ENCODE results near the gene TMBIM4.
"Not testable (repeated sequence)": the region's sequence is repeated elsewhere in the genome, so short reads cannot be mapped to it uniquely, and the experiment has no call there.

TMBIM4 gene

DNA sequence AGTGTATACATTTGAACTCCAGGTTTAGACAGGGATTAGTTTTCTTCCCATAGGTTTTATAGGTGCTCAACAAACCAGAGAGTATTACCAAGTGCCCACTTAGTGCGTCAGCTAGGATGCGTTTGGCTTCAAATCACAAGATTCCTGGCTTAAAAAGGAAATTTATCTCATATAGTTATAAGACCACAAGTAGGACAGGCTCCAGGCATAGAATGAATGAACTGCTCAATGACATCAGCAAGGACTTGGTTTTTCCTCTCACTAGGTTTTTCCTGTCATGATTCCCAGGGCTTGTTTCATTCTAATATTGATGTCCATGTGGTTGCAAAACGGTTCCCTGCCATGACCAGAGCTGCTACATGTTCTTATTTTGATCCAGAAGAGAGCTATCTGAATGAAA lies 13.2 kb upstream of the TMBIM4 start:
- no peak for DNase-seq

DNA sequence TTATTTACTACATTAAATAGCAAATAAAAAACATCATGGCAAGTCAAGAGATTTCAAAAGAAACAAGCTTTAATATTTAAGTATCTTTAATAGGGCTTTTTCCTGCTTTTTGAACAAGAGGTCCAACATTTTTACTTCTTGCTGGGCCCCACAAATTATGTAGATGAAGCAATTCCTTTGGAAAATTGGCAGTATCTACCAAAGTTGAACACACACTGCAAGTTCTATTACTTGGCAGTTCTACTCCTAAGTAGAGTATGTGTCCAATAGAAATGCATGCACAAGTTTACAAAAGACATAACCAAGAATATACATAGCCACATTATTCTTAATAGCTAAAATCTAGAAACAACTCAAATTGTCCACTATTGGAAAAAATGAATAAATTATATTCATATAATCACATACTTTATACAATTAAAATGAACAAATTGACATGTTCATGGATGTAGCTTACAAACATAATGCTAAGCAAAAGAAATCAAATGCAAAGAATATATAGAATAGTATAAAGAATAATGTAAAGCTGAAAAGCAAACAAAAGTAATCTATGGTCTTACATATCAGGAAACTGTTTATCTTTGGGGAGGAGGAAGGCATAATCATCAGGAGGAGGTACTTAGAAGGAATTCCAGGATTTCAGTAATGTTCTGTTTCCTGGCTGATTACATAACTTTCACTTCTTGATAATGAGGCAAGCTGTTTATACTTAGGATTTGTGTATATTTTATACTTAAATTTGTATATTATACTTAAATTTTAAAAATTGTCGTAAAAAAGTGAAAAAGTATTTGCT lies 6.5 kb upstream of the TMBIM4 start:
- DNase-seq = no peak

DNA sequence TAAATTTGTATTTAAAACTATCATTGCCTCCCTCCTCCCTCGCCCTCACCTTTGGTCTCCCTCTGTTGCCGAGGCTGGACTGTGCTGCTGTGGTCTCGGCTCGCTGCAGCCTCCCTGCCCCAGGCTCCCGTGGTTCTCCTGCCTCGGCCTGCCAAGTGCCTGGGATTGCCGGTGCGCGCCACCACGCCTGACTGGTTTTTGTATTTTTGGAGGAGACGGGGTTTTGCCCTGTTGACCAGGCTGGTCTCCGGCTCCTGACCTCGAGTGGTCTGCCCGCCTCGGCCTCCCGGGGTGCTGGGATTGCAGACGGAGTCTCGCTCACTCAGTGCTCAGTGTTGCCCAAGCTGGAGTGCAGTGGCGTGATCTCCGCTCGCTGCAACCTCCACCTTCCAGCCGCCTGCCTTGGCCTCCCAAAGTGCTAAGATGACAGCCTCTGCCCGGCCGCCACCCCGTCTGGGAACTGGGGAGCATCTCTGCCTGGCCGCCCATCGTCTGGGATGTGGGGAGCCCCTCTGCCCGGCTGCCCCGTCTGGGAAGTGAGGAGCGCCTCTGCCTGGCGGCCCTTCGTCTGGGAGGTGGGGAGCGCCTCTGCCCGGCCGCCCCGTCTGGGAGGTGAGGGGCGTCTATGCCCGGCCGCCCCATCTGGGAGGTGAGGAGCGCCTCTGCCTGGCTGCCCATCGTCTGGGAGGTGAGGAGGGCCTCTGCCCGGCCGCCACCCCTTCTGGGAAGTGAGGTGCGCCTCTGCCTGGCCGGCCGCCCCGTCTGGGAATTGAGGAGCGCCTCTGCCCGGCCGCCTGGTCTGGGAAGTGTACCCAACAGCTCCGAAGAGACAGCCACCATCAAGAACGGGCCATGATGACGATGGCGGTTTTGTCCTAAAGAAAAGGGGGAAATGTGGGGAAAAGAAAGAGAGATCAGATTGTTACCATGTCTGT lies 4.9 kb upstream of the TMBIM4 start:
- not testable (repeated sequence) for DNase-seq

DNA sequence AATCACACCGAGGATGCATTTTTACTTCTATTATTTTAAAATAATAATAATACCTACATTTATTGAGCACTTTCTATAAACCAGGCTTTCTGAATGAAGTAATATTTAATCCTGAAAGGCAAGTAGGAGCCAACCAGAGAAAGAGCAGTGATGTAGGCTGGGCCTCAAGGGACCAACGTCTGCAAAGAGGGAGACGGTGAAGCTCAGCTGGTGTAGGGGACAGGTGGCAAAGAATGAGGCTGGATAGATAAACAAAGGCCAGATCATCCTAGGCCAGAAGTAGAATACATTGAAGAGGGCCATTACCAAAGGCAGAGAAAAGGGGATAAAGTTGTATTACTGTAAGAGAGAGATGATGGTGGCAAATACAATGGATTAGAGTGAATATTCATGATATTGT lies 810 bp upstream of the TMBIM4 start:
- no peak for DNase-seq

DNA sequence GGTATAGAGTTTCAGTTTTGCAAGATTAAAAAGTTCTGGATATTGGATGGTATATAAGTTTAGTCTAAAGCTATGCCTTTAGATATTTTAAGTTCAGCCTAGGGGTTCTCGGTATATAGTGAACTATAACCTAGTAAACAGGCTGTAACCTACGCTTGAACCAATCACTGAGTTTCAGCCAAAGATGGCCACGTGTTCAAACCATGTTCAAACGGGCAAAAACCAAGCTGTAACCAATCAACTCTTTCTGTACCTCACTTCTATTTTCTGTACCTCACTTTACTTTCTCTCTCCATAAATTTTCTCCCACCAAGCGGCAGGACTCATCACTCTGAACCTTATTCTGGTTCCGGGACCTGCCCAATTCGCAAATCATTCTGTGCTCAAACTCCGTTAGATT lies 1.4 kb downstream of the TMBIM4 start:
- no peak for DNase-seq

DNA sequence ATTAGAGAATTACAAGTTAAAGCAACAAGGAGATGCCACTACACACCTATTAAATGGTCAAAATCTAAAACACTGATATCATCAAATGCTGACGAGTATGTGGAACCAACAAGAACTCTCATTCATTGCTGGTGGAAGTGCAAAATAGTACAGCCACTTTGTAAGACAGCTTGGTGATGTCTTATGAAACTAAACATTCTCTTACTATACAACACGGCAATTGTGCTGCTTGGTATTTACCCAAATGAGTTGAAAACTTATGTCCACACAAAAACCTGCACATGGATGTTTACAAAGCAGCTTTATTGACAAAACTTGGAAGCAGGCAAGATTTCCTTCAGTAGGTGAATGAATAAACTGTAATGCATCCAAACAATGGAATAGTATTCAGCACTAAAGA lies 3.2 kb downstream of the TMBIM4 start:
- DNase-seq = no peak

DNA sequence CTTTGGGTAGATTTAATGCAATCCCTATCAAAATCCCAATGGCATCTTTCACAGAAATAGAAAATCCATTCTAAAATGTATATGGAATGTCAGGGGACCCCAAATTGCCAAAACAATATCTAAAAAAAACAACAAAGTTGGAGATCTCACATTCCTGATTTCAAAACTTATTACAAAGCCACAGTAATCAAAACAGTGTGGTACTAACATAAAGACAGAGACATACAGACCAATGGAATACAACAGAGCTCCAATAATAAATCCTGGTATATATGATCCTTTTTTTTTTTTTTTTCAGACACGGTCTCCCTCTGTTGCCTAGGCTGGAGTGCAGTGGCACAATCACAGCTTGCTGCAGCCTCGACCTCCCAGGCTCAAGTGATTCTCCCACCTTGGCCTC lies 4.7 kb downstream of the TMBIM4 start:
- no peak for DNase-seq

DNA sequence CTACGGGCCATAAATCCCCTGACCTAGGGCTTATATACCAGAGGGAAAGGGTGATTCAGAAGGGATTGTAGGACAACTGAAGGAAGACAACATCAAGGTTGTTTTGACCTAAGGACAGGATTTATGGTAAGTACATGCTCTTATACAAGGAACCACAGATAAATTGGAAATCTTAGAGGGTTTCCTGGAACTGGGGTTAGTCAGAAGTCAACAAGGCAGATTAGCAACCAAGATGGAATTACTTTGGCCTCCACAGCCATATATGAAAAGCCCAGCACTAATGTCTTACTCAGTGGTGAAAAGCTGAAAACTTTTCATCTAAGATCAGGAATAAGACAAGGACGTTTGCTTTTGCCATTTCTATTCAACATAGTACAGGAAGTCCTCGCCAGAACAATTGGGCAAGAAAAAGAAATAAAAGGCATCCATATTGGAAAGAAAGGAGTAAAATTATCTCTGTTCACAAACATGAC lies 5.4 kb downstream of the TMBIM4 start:
- no peak for DNase-seq

DNA sequence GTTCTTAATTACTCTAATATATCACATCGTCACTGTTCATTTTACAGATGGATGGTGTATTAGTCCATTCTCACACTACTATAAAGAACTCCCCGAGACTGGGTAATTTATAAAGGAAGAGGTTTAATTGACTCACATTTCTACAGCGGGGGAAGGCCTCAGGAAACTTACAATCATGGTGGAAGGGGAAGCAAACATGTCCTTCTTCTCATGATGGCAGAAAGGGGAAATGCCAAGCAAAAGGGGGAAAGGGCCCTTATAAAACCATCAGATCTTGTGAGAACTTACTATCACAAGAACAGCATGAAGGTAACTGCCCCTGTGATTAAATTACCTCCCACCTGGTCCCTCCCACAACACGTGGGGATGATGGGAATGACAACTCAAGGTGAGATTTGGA lies 6.5 kb downstream of the TMBIM4 start:
- no peak for DNase-seq

DNA sequence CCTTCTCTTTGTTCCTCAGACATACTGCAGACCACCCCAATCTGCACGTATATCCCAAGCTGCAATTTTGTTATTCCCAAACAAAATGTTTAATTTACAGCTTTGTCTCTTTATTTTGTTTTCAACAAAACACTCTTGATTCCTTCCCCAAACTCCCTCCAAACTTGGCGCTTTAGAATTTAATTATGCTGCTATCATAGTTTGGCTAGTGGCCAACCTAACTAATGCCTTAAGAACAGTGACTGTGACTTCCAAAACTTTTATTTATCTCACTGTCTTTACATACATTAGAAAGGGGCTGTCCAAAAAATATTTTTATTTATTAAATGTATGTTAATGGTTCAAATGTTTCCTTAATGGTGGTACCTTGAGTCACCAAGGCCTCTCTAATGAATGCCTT lies 7.1 kb downstream of the TMBIM4 start:
- DNase-seq = no peak

DNA sequence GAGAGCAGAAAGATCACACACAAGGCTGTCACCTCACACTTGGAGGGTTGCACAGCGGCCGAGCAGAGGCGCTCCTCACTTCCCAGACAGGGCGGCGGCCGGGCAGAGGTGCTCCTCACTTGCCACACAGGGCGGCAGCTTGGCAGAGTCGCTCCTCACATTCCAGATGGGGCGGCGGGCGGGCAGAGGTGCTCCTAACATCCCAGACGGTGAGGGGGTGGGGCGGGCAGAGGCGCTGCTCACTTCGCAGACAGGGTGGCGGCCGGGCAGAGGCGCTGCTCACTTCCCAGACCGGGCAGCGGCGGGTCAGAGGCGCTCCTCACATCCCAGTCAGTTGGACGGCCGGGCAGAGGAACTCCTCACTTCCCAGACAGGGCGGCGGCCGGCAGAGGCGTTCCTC lies 9.1 kb downstream of the TMBIM4 start:
- no peak for DNase-seq

DNA sequence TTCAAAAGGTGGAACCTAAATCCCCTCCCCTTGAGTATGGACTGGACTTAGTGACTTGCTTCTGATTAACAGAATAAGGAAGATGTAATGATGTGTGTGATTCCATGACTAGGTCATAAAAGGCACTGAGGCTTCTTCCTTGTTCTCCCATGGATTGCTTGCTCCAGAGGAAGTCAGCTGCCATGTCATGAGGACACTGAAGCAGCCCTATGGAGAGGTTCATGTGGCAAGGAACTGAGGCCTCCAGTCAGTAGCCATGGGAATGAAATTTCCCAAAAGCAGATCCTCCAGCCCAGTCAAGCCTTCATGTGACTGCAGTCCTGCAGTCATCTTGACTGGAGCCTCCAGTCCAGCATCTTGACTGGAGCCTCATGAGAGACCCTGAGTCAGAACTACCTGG lies 10.7 kb downstream of the TMBIM4 start:
- DNase-seq = no peak

DNA sequence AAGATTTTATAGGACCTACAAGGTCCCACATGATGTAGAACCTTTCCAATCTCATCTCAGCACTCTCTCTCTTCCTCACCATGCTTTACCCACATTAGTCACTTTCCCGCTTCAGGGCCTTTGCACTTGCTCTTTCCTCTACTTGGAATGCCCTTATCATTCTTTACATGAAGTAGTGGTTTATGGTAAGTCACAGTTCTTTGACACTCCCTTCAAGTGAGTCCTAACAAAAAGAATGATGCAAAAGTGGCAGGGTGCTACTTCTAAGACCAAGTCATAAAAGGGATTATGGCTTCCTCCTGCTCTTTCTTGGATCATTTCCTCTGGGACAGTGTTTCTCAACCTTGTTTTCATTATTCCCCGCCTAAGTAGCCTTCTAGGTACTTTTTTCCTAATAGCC lies 13.1 kb downstream of the TMBIM4 start:
- no peak for DNase-seq

DNA sequence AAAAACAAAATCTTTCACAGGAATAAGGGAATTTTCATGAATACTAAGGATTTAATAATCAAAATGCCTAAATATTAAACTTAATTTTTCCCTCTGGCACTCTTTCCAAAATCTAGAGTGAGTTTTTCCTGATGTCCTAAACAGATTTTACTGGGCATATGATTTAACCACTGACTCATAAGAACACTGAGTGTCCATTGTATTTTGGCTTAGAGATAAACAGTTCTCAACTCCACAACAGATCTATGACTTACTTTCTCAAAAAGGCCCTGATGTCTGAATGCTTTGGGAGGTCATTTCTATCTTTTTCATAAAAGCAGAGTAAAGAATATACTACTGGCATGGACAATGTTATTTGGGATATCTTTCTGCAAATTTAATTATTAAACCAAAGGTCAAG lies 15.0 kb downstream of the TMBIM4 start:
- no peak for DNase-seq

DNA sequence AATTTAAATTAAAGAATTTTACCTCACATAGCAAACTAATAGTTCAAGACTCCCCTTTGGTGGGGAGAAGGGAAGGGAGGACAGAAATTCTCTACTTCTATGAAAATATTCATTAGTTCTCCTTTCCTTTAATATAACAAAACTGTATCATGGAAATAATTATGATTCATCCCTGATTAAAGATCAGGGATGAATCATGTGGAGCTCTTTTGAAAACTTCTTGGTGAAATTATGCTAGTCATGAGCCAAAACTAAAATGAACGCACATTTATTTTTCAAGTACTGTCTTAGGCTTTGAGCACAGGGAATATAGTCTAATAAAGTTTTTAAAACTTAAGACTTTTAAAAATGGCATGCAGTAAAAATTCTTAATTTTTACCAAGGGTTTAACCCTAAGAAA lies 17.1 kb downstream of the TMBIM4 start:
- DNase-seq = no peak

DNA sequence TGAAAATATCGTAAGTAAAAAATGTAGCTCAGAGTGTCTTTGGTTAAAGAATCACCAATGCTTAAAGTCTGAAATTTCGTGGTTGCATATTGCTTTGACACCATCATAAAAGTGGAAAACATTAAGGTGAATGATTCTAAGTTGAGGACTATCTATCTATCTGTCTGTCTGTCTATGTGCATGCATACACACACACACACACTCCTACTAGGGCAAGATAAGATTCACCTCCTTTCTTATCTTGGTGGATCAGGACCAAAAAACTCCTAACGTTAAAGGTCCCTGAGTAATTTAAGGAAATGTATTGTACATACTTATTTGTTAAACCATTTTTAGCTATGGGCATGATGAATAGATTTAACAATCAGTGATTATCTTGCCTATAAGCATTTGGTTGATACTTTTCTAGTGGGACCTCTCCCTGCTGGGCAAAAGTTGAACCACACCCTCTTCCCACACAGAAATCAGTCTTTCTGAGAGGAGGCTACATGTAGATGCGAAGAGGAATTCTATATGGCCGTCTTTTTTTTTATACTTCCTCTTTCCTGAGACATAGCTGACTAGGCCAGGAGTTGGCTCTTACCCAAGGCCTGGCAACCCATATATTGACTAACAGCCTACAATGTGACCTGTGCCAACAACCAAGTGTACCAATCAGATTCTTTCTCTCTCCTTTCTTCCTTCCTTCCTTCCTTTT lies 19.9 kb downstream of the TMBIM4 start:
- DNase-seq = no peak

DNA sequence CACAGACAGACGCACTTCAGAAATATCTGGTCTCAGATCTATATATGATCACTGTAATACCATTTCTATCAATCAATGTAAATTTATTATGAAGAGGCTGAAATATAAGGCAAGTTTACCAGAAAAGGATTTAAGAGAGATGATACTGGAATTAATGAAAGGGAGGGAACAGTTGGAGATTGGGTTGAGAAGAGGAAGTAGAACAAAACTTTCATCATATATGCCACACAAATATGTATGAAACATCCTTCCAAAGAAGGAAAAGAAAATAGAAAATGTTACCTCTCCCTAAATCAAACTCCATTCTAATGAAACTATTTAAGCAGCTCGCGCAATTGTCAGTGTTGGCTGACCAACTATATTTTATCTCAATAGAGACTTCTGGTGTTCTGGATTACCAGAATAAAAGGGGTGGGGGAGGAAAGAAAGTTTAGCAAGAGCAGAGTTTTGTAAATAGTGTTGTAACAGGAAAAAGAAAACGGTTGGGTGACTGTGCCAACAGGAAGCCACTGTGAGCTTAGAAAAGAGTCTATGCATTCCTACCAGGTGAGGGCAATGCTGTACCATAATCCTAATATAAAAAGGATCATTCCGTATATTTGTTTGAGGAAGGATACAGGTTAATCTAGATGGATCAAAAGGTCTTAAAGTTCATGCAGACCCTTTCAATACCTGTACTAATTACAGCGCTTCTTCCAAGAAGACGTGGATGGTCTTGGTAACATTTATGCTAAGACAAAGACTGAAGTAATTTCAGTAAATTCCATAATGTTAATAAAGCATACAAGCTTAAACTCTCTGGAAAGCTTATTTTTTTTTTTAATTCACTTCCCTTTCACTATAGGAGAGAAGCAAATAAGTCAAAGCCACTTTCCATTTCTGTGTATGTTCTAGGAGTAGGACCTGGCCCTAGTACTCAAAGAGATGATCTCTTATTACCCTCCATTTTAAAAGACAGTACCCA lies 24.7 kb downstream of the TMBIM4 start:
- no peak for DNase-seq

DNA sequence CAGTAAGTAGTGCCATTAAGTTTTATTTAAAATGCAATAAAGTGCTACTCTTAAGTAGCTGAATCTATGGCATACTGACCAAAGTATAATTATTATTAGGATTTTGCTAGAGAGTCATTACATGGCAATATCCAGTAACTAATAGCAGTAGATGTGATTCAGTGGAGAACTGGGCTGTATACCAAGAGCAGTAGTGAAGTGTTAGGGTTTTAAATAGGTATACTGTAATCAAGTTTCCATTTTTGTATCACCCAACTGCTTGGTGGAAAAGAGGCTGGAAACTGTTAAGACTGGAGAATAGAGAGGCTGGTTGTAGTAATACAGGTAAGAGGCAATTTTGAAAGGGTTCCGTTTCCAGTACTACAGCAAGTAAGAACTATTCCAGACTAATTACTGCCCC lies 25.9 kb downstream of the TMBIM4 start:
- no peak for DNase-seq

DNA sequence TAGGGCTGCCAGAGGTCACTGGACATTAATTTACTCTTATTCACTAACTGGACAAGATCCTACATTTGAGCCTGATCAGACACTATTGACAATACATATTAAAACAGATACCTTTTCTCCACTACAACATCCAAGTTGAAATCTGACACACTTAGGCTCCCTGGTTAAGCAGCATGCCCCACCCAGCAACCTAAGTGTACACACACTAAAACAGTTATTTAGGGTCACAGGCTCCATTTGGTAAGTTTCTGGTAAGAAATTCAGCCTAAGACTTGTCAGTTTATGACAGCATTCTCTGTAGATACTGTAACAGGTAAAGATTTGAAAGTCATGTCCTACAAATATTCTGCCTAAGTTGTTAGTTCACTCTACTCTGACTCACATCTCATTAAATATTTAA lies 27.0 kb downstream of the TMBIM4 start:
- DNase-seq = no peak

DNA sequence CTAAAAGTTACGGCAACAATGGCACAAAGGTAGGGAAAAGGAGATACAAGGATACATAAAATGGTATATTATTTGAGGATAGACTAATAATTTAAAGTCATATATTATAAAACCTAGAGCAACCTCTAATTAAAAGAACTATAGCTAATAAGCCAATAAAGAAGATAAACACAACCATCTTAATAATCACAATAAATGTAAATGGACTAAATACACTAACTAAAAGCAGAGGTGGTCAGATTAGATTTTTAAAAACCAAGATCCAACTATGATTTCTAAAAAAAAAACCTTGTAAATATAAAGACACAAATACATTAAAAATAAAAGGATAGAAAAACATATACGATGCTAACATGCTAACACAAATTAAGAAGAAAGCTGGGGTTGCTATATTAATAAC lies 28.5 kb downstream of the TMBIM4 start:
- no peak for DNase-seq

DNA sequence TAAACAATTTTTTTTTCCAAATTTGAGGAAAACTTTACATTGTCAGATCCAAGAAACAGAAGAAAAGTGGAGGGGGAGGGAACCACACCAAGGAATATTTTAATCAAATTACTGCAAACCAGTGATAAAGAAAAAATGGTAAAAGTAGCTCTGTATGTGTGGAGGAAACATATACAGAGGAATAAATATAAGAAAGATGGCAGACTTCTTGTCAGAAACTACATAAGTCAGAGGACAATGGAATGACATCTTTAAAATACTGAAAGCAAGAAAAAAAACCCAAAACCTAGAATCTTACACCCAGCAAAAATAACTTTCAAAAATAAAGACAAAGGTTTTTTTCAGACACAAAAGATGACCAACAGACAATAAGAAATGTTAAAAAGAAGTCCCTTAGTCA lies 29.1 kb downstream of the TMBIM4 start:
- no peak for DNase-seq

DNA sequence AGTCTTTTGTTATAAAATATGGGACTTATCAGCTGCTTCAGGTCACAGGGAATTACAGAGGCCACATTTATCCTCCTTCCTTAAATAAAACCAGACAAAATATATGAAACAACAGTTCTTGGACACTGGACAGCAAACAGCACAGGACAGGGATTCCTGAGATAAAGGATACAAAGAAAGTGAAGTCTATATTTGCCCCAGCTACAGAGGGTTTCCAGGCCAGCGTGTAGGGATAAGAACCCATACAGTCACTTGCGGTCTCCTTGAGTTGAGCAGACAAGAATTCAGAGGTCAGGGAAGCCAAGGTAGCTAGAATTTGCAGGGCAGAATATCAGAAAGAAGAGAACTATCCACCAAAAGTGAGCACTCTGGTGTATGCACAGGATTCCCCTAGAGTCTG lies 30.5 kb downstream of the TMBIM4 start:
- no peak for DNase-seq
